Measurements from ENCODE around the gene CRTC2. TPM values are rescaled to one million over a fixed set of nuclear protein-coding genes. Genes with fewer than 3 reads are reported as not detected.

Gene CRTC2
- total RNA-seq, 1 experiment from 2014 or later, result 45.7 TPM

DNA sequence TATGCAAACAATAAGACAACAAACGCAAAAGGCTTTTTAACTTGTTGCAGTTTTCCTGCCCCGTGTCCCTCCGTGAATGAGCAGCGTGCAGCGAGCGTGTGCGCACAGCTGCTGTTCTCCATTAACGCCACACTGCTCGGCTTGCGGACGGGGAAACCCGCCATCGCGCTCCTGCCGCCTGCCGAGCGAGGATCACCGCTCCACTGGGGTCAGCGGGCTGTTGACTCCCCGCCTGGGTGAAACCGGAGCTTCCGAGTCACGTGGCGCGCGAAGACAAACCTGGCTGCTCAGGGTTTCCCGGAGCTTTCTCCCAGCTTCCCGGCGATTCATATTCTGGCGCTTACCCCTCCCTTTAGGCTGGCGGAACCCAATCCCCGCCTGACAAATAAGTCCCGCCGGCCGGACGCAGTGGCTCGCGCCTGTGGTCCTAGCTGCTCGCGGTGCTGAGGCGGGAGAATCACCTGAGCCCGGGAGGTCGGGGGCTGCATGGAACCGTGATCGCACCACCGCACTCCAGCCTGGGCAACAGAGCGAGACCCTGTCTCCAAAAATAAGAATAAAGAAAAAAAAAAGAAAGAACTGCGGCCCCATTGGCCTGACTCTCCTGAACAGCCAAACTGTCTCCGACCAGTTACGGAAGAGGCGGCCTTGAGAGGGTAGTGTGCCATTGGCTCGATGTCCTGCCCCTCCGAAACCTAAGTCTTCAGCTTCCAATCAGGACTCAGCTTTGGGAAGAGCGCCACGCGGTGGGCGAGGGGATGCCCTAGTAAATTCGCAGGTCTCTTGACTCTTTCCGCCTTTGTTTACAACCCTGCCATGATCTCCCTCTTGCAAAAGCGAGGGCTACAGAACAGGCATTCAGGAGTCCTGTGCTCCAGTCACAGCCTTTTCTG is 8.9 kb upstream of the CRTC2 start, which contains the start of gene CREB3L4:
CREB3L4 (plus strand) TSS at position 796 of the 893 bp plus-strand sequence. CDS start 624 bp downstream, outside the sequence.
- peak; percentile 96 for DNase-seq
- H2BK5ac ChIP-seq (ENCODE audit: insufficient read length, low read length), result no peak within 1 kb of the TSS
- peak within 1 kb of the TSS; percentile 85; the same call in 1 of the 2 replicates for H3K14ac ChIP-seq (ENCODE audit: insufficient read depth, low read length)
- H3K4me2 ChIP-seq (ENCODE audit: insufficient read depth, insufficient read length, low read length), result peak within 1 kb of the TSS; percentile 81
- Mint-ChIP-seq H3K9me3 (peaks cover 0 to 4% of the 10 kb centered on the region in 2 experiments; a peak in 2 of 5 replicates), H3K27ac (peak within 1 kb of the TSS; percentile 99 to 100 (median 99)), H3K27me3 (ENCODE audit: low read depth) (no peaks in the 10 kb centered on the region), H3K36me3 (ENCODE audit: insufficient read depth in 1 of 3, low read depth in 3 of 3) (peaks cover 10 to 17% (median 17%) of the 10 kb centered on the region in 3 experiments; a peak in 6 of 7 replicates), H3K4me3 (peak within 1 kb of the TSS; percentile 87 to 96), H3K4me1 (peaks cover 31 to 44% of the 10 kb centered on the region in 2 experiments)
- H3T11ph ChIP-seq (ENCODE audit: low read length), result no peak within 1 kb of the TSS
- H3K27me3 ChIP-seq (ENCODE audit: insufficient read depth, low read length), result no peaks in the 10 kb centered on the region
- H2BK15ac ChIP-seq (ENCODE audit: low read depth, low read length), result no peak within 1 kb of the TSS
- peaks cover 21% of the 10 kb centered on the region for H3K23me2 ChIP-seq (ENCODE audit: insufficient read length, low read depth, low read length, poor library complexity, severe bottlenecking)
- no peak within 1 kb of the TSS for H2AFZ ChIP-seq (ENCODE audit: low read length)
- H3K56ac ChIP-seq (ENCODE audit: insufficient read length, low read depth, low read length), result no peak within 1 kb of the TSS
- H4K20me1 ChIP-seq (ENCODE audit: control insufficient read depth, insufficient read depth, insufficient read length), result no peaks in the 10 kb centered on the region
- H4K8ac ChIP-seq (replicated peaks; ENCODE audit: insufficient read length, low read depth, low read length), result no peak within 1 kb of the TSS
- H2AK5ac ChIP-seq (ENCODE audit: insufficient read length, low read length), result no peak within 1 kb of the TSS
- H3K9me3 ChIP-seq (ENCODE audit: control insufficient read depth, low read depth, low read length), result no peaks in the 10 kb centered on the region
- H3K27ac ChIP-seq (ENCODE audit: insufficient read length, low read depth, low read length), result peak within 1 kb of the TSS; percentile 92
- peak within 1 kb of the TSS; percentile 77 for H3K18ac ChIP-seq (ENCODE audit: insufficient read length, low read depth, low read length)
- no peak within 1 kb of the TSS for H2BK12ac ChIP-seq (ENCODE audit: insufficient read length, low read depth, low read length)
- no peak within 1 kb of the TSS for H2BK120ac ChIP-seq (ENCODE audit: low read depth, low read length, poor library complexity, severe bottlenecking)
- H3K4ac ChIP-seq (ENCODE audit: low read depth, low read length), result no peak within 1 kb of the TSS
- H3K9ac ChIP-seq (ENCODE audit: extremely low read depth, insufficient read length, low read length), result peak within 1 kb of the TSS; percentile 94
- H2BK20ac ChIP-seq (ENCODE audit: low read depth, low read length, poor library complexity, severe bottlenecking), result no peak within 1 kb of the TSS
- H4K5ac ChIP-seq (ENCODE audit: insufficient read length, low read depth, low read length), result peak within 1 kb of the TSS; percentile 0
- no peaks in the 10 kb centered on the region for H3K4me1 ChIP-seq (ENCODE audit: insufficient read depth, low read length)
- H3K23ac ChIP-seq (ENCODE audit: insufficient read length, low read depth, low read length), result no peak within 1 kb of the TSS
- no peak within 1 kb of the TSS for H4K91ac ChIP-seq (ENCODE audit: insufficient read length, low read depth, low read length)
- peaks cover 6% of the 10 kb centered on the region; the same call in 1 of the 2 replicates for H3K79me2 ChIP-seq (ENCODE audit: insufficient read depth, low read length)
- TF ChIP-seq, protein P1, sequence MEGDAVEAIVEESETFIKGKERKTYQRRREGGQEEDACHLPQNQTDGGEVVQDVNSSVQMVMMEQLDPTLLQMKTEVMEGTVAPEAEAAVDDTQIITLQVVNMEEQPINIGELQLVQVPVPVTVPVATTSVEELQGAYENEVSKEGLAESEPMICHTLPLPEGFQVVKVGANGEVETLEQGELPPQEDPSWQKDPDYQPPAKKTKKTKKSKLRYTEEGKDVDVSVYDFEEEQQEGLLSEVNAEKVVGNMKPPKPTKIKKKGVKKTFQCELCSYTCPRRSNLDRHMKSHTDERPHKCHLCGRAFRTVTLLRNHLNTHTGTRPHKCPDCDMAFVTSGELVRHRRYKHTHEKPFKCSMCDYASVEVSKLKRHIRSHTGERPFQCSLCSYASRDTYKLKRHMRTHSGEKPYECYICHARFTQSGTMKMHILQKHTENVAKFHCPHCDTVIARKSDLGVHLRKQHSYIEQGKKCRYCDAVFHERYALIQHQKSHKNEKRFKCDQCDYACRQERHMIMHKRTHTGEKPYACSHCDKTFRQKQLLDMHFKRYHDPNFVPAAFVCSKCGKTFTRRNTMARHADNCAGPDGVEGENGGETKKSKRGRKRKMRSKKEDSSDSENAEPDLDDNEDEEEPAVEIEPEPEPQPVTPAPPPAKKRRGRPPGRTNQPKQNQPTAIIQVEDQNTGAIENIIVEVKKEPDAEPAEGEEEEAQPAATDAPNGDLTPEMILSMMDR (conservative IDR thresholded peaks at IDR 0.05), result peak; percentile 48; the same call in 2 of the 3 replicates
- no CpG with 5 or more reads among the region's 60 CpGs for WGBS (ENCODE audit: extremely low coverage, insufficient read length, low lambda C conversion rate)
- peaks cover 3% of the 10 kb centered on the region for H3K79me1 ChIP-seq (ENCODE audit: insufficient read depth, low read depth, low read length, poor library complexity, severe bottlenecking)
